ENCODE measurements around the gene LSAMP. TPM values are rescaled to one million over a fixed set of nuclear protein-coding genes. Genes with fewer than 3 reads are reported as not detected.

Gene LSAMP
- total and polyA plus RNA-seq, 2 of the 13 experiments (the other 11 are each of a cell fraction or from before 2014, with no cell fraction given) = not detected

DNA sequence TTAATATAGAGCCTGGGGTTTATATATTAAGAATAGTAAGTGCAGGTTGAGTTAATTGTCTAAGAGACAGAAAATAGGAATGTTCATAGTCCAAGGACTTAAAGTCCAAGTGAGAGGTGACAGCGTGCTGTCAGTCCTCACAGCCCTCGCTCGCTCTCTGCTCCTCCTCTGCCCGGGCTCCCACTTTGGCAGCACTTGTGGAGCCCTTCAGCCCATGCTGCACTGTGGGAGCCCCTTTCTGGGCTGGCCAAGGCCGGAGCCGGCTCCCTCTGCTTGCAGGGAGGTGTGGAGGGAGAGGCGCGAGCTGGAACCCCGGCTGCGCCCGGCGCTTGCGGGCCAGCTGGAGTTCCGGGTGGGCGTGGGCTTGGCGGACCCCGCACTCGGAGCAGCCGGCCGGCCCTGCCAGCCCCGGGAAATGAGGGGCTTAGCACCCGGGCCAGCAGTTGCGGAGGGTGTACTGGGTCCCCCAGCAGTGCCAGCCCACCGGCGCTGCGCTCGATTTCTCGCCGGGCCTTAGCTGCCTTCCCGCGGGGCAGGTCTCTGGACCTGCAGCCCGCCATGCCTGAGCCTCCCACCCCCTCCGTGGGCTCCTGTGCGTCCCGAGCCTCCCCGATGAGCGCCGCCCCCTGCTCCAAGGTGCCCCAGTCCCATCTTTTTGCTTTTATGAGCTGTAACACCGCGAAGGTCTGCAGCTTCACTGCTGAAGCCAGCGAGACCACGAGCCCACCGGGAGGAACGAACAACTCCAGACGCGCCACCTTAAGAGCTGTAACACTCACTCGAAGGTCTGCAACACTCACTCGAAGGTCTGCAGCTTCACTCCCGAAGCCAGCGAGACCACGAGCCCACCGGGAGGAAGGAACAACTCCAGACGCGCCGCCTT, 653.8 kb downstream of the LSAMP start (continued):
- TF ChIP-seq, protein P1, sequence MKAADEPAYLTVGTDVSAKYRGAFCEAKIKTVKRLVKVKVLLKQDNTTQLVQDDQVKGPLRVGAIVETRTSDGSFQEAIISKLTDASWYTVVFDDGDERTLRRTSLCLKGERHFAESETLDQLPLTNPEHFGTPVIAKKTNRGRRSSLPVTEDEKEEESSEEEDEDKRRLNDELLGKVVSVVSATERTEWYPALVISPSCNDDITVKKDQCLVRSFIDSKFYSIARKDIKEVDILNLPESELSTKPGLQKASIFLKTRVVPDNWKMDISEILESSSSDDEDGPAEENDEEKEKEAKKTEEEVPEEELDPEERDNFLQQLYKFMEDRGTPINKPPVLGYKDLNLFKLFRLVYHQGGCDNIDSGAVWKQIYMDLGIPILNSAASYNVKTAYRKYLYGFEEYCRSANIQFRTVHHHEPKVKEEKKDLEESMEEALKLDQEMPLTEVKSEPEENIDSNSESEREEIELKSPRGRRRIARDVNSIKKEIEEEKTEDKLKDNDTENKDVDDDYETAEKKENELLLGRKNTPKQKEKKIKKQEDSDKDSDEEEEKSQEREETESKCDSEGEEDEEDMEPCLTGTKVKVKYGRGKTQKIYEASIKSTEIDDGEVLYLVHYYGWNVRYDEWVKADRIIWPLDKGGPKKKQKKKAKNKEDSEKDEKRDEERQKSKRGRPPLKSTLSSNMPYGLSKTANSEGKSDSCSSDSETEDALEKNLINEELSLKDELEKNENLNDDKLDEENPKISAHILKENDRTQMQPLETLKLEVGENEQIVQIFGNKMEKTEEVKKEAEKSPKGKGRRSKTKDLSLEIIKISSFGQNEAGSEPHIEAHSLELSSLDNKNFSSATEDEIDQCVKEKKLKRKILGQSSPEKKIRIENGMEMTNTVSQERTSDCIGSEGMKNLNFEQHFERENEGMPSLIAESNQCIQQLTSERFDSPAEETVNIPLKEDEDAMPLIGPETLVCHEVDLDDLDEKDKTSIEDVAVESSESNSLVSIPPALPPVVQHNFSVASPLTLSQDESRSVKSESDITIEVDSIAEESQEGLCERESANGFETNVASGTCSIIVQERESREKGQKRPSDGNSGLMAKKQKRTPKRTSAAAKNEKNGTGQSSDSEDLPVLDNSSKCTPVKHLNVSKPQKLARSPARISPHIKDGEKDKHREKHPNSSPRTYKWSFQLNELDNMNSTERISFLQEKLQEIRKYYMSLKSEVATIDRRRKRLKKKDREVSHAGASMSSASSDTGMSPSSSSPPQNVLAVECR (CRISPR knock-in tag; IDR thresholded peaks at IDR 0.05; ENCODE audit: borderline replicate concordance) = peak; percentile 50; the same call in 1 of the 2 replicates
- TF ChIP-seq ZNF709 (CRISPR knock-in tag; IDR thresholded peaks at IDR 0.05) (peak; percentile 63; the same call in 1 of the 2 replicates), FOXC1 (CRISPR knock-in tag; IDR thresholded peaks at IDR 0.05; ENCODE audit: borderline replicate concordance) (0 out of 2 replicates have a peak, but pooled peaks have one; percentile 26), ZNF512B (CRISPR knock-in tag; IDR thresholded peaks at IDR 0.05; ENCODE audit: borderline replicate concordance) (0 out of 2 replicates have a peak, but pooled peaks have one; percentile 2), KMT2A (CRISPR knock-in tag; IDR thresholded peaks at IDR 0.05) (peak; percentile 59; the same call in 1 of the 2 replicates), RBFOX2 (IDR thresholded peaks at IDR 0.05; ENCODE audit: low read depth, low read length) (peak; percentile 84), AHDC1 (CRISPR knock-in tag; IDR thresholded peaks at IDR 0.05; ENCODE audit: borderline replicate concordance) (0 out of 2 replicates have a peak, but pooled peaks have one; percentile 11)

Measured in HepG2 (cell line).